ENCODE measurements around the gene SMIM24.
"Not testable (repeated sequence)": the region's sequence is repeated elsewhere in the genome, so short reads cannot be mapped to it uniquely, and the experiment has no call there.

The SMIM24 gene

DNA sequence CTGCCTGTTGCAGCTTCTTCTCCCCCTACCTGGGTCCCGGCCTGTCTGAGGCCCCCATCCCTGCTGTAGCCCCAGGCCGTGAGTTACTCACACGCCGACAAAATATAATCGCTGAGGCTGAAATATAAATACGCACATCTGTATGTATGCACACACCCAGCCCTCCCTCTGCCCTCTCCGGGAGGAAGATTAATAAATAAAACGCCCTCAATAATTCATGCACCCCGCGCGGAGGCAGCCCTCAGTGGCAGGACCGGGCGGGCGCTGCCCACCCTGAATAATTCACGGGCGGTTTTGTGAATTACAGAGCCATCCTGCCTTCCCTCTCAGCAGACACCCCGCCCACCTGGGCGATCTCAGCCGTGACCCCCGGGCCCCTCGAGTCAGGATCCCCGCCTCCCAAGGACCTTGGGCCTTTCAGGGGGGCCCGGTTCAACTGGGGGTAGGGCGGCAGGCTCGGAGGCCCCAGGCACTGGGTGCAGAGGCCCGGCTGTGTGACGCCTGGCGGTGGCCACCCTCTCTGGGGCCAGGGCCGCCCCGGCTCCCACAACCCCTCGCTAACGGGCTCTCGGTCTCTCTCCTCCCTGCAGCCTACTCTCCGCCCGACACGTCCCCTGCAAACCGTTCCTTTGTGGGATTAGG lies 24.2 kb downstream of the SMIM24 start:
- DNase-seq (ENCODE audit: low read depth) = no peak

- no peak for DNase-seq (ENCODE audit: low read depth)
Measured at GRCh38 chr19:3455393-3455955, 24.9 kb downstream of the SMIM24 start.

- no peak for DNase-seq (ENCODE audit: low read depth)
Measured at GRCh38 chr19:3454656-3455392, 25.5 kb downstream of the SMIM24 start.

DNA sequence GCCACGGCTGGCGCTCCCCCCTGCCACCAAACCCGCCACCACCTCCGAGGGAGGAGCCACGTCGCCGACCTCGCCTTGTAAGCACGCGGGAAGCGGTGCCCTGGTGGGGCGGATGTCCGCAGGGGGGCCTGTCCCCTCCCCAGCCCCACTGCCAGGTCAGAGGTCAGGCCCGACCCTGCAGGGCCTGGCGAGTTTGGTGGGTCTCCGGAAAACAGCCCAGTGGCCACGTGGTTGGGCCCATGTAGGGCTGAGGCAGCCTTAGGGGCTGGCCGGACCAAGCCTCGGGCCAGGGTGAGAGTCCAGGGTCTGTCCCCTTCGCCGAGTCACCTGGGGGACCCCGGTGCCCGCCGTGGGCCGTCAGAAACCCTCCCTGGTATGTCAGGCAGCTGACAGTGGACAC lies 26.5 kb downstream of the SMIM24 start:
- no peak for DNase-seq (ENCODE audit: low read depth)

GRCh38 chr19:3452942-3453214 lies 27.4 kb downstream of the SMIM24 start:
- DNase-seq (ENCODE audit: low read depth) = not testable (repeated sequence)

- no peak for DNase-seq (ENCODE audit: low read depth)
Measured at GRCh38 chr19:3452171-3452941, 28.0 kb downstream of the SMIM24 start.

DNA sequence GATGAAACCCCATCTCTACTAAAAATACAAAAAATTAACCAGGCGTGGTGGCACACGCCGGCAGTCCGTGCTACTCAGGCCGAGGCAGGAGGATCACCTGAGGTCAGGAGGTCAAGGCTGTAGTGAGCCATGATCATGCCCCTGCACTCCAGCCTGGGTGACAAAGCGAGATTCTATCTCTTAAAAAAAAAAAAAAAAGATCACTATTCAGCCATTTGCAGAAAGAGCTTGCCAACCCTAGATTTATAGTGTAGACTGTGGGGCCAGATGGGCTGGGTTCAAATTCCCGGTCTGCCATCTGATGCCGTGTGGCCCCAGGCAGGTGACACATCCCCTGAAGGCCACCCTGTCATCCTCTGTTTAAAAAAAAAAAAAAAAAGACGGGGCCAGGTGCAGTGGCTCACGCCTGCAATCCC lies 28.9 kb downstream of the SMIM24 start:
- no peak for DNase-seq (ENCODE audit: low read depth)

GRCh38 chr19:3450796-3451411 lies 29.4 kb downstream of the SMIM24 start:
- peak; percentile 99 for DNase-seq (ENCODE audit: low read depth)

- no peak for DNase-seq (ENCODE audit: low read depth)
Measured at GRCh38 chr19:3448616-3449334, 31.6 kb downstream of the SMIM24 start.

- DNase-seq (ENCODE audit: low read depth) = not testable (repeated sequence)
Measured at GRCh38 chr19:3446657-3447056, 33.7 kb downstream of the SMIM24 start.

GRCh38 chr19:3444695-3445234 lies 35.6 kb downstream of the SMIM24 start:
- no peak for DNase-seq (ENCODE audit: low read depth)

- no peak for DNase-seq (ENCODE audit: low read depth)
Measured at GRCh38 chr19:3443840-3444694, 36.3 kb downstream of the SMIM24 start.

DNA sequence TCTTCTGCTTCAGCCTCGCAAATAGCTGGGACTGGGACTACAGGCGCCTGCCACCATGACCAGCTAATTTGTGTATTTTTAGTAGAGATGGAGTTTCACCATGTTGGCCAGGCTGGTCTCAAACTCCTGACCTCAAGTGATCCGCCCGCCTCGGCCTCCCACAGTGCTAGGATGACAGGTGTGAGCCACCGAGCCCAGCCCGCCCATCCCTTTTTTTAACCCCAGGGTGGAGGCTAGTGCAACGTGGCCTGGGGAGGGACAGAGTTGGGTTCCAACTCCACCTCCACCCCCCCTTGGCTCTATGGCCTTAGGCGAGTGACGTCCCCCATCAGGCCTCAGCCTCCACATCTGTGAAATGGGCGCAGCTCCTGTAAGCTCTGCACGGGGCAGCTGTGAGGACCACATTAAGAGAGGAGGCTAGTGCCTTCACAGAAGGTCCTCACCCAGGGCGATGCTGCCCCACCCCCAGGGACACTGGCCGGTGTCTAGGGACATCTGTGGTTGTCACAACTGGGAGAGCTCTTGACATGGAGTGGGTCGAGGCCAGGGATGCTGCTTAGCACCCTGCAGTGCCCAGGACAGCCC lies 37.7 kb downstream of the SMIM24 start:
- no peak for DNase-seq (ENCODE audit: low read depth)

DNA sequence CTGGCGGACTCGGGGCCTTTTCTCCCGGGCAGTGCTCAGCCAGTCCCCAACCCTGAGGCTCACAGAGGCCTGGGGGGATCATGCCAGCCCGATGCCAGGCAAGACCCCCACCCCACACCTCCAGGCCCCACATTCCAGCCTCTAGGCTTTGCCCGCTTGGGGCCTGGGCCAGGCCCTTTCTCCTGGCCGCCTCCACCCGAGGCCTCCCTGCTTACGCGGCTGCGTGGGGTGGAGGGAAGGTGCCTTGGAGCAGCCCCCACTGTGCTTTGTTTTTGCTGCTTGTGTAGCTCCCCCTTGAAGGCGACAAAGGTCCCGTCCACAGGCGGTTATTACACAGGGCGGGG lies 38.4 kb downstream of the SMIM24 start:
- DNase-seq (ENCODE audit: low read depth) = no peak

DNA sequence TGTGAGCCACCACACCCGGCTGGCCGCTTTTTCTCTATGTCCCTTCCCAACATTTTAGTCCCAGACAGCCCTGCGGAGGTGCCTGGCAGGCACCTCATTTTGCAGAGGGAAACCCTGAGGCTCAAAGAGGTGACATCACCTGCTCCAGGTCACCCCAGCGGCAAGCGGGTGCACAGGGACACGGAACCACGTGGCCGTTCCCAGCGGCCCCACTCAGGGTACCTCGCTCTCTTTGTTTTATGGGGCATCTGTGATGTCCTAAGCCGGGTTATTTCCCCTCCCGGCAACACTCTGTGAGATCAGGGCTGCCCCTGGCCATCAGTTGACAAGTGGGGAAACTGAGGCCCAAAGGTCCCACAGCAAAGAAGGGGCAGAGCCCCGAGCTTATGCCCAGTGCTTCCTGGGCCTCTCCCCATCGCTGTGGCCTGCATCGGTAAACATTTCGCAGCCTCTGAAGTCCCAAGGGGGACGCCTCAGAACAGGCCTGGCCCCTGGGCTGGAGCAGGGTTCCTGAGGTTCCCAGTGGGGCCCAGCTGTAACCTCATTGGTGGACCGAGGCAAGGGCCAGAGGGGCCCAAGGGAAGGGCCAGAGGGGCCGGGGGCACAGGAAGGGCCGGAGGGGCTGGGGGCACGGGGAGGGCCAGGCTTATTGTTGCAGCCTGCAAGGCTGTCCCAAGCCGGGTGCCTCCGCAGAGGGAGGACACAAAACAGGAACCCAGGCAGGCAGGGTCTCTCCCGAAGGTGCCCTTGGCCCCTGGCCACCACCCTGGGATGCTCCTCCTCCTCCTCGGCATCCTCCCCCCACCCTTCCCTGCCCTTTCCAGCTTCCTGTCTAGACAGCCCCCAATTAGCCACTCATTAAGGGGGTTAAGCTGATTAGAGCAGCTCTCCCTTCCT lies 39.0 kb downstream of the SMIM24 start:
- DNase-seq (ENCODE audit: low read depth) = no peak

DNA sequence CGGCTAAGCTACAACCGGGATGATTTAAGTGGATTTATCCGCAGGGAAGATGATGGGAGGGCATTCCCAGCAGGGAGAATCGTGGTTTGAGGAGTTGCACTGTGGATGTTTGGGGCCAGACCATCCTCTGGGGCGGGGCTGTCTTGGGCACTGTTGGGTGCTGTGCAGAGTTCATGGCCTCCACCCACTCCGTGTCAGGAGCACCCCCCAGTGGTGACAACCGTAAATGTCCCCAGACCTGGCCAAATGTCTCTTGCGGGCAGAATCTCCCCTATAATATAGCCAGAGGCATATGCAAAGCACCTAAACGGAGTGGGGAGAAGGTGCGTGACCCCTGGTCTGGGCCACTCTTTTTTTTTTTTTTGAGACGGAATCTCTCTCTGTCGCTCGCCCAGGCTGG lies 40.2 kb downstream of the SMIM24 start:
- no peak for DNase-seq (ENCODE audit: low read depth)

DNA sequence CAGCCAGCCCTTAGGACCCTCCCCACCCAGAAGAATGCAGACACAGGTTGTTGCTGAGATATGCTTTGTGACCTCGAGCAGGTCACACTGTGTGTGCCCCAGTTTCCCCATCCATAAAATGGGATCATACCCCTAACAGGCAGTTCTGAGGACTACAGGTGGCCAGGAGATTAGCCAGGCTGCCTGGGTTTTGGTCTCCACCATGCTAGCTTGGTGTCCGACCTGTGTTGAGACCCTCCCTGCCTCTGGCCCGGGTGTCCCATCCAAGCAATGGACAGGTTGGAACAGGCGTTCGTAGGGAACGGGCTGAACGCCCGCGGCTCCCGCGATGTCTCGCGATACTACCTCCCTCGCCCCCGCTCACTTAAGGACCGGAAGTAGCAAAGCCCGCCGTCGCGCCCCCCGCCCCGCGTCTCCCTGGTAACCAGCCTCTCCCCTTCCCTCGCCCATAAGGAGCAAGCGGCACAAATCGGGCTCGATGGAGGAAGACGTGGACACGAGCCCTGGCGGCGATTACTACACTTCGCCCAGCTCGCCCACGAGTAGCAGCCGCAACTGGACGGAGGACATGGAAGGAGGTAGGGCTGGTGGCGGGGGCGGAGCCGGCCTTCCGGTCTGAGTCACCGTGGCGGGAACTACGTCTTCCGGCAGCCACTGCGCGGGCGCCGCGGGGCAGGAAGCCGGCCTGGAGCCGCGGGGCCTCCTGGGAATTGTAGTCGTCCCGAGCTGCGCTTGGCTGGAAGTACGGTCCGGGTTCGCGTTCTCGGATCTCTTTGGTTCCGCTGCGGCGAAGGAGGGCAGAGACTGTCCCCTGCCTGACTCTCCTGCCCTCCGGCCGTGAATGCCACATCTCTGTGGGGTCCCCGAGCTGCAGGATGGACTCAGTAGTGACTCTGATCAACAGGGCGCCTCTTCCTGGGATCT lies 45.4 kb downstream of the SMIM24 start:
- DNase-seq (ENCODE audit: low read depth) = peak; percentile 60
